ENCODE data around the gene PBX3.

The PBX3 gene

DNA sequence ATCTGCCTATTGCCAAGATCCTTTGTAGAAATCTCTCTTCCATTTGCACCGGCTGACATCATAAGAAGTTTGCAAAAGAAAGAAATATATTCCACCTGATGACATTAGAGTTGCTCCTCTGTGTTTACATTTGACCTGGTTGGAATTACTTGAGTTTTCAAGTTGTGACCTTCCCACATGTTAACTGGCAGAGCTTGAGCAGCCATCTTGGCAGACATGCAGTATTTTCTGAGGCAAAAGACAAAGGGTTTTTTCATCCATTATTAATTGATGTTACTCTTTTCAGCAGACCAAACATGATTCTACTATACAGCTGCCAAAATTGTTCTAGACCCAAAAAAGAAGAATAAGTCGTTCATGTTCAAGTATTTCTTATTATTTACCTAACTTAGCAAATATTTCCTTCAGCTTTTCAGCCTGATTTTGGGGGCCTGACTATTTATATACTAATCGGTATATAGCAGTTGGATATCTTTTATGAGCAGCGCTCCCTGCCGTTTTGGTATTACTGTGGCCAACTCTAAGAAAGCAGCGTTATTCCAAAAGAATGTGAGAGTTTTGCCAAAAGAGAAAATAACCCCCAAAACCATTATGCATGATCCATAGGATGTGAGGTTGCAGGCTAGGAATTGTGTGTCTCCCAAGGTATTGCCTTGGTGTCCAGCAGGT lies 212.9 kb downstream of the PBX3 start:
- H3K4me3 ChIP-seq (ENCODE audit: low read depth, low read length), result no peak overlapping the region
- DNase-seq (ENCODE audit: low read depth), result no peak

DNA sequence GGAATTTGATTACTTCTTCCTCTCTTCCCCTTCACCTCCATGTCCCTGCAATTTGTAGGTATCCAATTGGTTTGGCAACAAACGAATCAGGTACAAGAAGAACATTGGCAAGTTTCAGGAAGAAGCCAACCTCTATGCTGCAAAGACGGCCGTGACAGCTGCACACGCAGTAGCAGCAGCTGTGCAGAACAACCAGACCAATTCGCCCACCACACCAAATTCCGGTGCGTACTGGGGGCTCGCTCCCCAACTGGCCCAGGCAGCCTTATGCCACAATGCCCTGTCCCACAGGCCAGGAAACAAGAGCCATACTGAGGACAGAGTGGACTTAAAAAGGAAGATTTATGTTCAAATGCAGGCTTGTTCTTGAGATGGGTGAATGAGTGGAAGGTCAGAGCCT lies 213.5 kb downstream of the PBX3 start:
- no peak for DNase-seq (ENCODE audit: low read depth)
- H3K4me3 ChIP-seq (ENCODE audit: low read depth, low read length), result no peak overlapping the region

GRCh38 chr9:125961072-125961471 lies 213.9 kb downstream of the PBX3 start:
- no peak for DNase-seq (ENCODE audit: low read depth)

DNA sequence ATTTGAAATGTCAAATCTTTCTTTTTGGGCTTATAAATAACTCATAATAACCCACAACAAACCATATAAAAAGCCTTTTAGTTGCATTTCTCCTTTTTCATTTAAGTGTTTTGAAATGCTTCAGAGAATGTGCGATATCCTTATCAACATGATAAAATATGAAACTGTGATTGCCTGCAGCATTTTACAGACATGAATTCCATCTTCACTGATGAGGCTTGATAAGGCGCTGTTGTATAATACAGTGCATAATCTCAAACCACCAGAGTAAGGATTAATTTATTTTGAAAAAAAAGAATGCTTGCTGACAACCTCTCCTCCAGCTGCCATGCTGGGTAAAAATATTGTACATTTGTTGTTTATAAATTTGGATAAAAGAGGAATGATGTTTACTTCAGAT lies 216.8 kb downstream of the PBX3 start:
- no peak overlapping the region for H3K4me3 ChIP-seq (ENCODE audit: low read depth, low read length)
- no peak for DNase-seq (ENCODE audit: low read depth)

More at GRCh38 chr9:125961072-125961471, 213.9 kb downstream of the PBX3 start:
- H3K4me3 ChIP-seq (ENCODE audit: low read depth, low read length), result no peak overlapping the region

DNA sequence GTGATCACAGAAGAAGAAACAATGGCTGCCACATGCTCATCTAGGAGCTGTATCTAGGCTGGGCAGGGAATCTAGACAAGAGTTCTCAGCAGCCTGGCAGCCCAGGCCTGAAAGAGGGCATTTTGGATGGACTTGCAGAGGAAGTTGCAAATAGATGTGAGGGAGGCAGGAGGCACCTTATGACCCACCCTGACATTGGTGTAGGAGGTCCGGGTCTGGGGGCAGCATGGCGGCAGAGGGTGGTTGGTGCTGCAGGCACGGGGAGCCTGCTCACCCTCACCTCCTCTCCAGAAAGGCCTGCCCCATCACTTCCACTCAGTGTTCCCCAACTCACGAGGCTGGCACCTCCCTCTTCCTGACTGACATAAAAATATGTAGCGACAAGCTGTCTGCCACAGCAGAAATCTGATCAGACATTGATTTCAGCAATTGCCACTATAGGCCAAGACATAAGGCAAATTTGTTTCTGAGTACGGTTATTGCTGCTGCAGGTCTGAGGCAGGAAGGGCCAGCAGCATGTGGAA lies 217.6 kb downstream of the PBX3 start:
- DNase-seq (ENCODE audit: low read depth), result no peak
- H3K4me3 ChIP-seq (ENCODE audit: low read depth, low read length), result no peak overlapping the region

GRCh38 chr9:125965477-125965876 lies 218.3 kb downstream of the PBX3 start:
- H3K4me3 ChIP-seq (ENCODE audit: low read depth, low read length), result no peak overlapping the region
- DNase-seq (ENCODE audit: low read depth), result no peak

- DNase-seq (ENCODE audit: low read depth), result no peak
- no peak overlapping the region for H3K4me3 ChIP-seq (ENCODE audit: low read depth, low read length)
These were observed 219.3 kb downstream of the PBX3 start for GRCh38 chr9:125966466-125966865.

DNA sequence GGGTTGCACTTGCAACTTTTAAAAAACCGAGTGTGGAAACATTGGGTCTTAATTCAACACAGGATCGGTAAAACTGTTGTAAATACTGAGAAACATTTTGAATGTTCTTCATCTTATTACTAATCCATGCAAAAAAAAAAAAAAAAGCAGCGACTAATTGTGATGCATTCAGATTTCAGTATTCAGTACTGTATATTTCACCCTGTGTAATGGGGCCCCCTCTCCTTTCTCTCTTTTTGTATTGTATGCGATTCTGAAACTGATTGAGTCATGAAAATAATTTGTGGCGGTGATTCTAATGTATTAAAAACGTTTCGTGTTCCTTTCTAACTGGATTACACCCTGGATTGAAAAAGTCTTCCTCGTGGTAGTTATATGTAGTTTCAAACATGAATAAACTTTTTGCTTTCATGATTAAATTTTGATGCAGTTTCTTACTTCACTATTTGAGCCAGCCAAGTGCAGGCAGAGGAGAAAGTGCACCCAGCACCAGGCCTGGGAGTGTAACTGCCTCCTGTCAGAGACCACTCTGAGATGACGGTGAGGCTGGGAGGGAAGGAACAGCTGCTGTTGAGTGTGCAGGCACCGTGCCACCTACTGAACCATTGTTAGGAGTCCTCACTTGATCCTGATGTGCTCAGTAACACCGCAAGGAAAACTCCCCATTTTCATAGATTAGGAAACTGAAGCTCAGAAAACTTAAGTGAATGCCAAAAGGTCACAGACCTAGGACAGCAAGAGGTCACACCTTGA lies 220.0 kb downstream of the PBX3 start:
- DNase-seq (ENCODE audit: low read depth), result no peak
- no peak overlapping the region for H3K4me3 ChIP-seq (ENCODE audit: low read depth, low read length)

GRCh38 chr9:125968714-125969374 lies 221.7 kb downstream of the PBX3 start:
- no peak for DNase-seq (ENCODE audit: low read depth)
- no peak overlapping the region for H3K4me3 ChIP-seq (ENCODE audit: low read depth, low read length)

DNA sequence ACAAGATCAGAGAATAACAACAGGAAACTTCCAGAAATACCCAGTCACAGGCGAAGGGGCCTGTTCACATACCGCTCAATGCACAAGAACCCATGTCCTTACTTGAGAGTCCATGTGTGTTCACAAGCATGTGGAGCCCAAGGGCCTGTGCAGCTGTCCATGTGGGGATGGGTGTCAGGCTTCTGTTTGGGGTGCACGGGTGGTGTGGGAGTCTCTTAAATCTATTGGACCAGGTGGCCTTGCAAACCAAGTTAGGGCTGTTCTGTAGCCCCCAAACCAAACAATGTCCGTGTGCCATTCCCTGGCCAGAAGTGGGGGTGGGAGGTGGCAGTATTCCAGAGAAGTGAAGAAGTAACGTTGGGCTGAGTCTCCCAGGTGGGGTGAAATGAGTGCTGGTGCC lies 222.3 kb downstream of the PBX3 start:
- no peak for DNase-seq (ENCODE audit: low read depth)
- no peak overlapping the region for H3K4me3 ChIP-seq (ENCODE audit: low read depth, low read length)

- DNase-seq (ENCODE audit: low read depth), result no peak
- H3K4me3 ChIP-seq (ENCODE audit: low read depth, low read length), result no peak overlapping the region
These were observed 222.7 kb downstream of the PBX3 start for GRCh38 chr9:125969868-125970267.

DNA sequence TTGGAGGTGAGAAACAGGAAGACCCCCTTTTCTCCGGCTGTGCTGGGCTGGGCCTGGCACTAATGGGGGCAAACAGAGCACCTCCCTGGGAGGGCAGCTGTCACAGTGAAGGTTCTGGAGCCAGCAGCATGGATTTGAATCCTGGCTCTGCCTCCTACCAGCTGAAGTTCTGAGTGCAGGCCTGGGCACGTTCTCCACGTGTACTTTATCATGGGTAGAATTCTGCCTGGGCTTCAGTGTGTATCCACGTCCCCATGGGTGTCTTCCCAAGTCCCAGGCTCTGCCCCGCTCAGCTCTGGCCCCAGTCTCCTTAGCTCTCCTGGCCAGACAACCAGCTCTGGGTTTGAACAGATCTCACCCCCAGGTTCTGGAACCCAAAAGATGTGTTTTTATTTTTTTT lies 223.2 kb downstream of the PBX3 start:
- H3K4me3 ChIP-seq (ENCODE audit: low read depth, low read length), result no peak overlapping the region
- no peak for DNase-seq (ENCODE audit: low read depth)

DNA sequence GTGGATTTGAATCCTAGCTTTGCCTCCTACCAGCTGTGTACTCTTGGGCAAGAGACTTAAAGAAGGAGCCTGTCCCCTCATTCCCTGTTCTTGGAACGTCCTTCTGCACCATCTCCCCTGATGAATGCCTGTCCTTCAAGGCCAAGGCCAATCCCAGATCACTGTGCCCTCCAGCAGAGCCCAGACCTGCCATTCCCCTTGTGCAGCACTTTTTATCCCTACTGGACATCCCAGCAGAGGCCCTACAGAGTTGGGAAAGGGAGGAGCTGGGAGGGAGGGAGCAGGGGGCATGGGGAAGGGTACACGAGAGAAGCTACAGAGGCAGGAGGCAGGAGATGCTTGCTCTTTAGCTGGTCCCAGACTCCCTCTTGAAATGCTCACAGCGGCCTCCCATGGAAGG lies 223.9 kb downstream of the PBX3 start:
- no peak overlapping the region for H3K4me3 ChIP-seq (ENCODE audit: low read depth, low read length)

DNA sequence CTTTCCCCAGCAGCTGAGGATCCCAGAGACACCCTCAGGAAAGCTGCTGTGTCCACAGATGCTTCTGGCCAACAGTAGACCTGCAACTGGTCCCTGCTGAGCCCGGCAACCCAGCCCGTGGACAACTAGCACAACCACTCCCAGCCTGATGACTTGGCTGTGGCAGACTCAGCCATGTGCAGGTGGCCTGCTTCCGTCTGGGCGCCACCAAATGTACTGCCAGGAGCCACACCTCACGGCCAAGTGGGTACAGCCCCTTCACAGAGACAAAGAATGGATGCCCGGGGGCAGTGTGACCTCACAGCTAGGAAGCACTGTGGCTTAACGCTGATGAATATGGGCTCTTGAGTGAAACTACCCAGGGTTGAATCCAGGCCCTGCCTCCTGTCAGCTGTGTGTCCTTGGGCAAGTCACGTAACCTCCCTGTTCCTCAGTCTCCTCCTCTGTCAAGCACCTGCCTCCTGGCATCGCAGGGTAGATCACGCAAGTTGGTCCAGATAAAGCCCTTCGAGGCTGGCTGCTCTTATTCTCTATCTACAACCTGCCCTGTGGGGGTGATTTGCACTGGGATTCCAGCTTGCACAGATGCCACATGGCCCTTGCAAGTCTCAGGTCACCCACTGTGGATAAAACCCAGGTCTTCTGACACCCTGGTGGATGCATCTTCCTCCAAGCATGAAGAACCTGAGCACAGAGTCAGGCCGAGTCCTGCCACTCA lies 225.0 kb downstream of the PBX3 start:
- DNase-seq (ENCODE audit: low read depth), result no peak
- H3K4me3 ChIP-seq (ENCODE audit: low read depth, low read length), result no peak overlapping the region

More for the DNA sequence above, 223.9 kb downstream of the PBX3 start:
- DNase-seq (ENCODE audit: low read depth), result no peak

- no peak for DNase-seq (ENCODE audit: low read depth)
These were observed 226.4 kb downstream of the PBX3 start for GRCh38 chr9:125973547-125973946.

GRCh38 chr9:125974705-125975104 lies 227.5 kb downstream of the PBX3 start:
- H3K4me3 ChIP-seq (ENCODE audit: low read depth, low read length), result no peak overlapping the region
- no peak for DNase-seq (ENCODE audit: low read depth)

More at GRCh38 chr9:125973547-125973946, 226.4 kb downstream of the PBX3 start:
- no peak overlapping the region for H3K4me3 ChIP-seq (ENCODE audit: low read depth, low read length)

- no peak for DNase-seq (ENCODE audit: low read depth)
- H3K4me3 ChIP-seq (ENCODE audit: low read depth, low read length), result no peak overlapping the region
These were observed 230.1 kb downstream of the PBX3 start for GRCh38 chr9:125977223-125977622.

GRCh38 chr9:125979383-125979782 lies 232.2 kb downstream of the PBX3 start:
- no peak overlapping the region for H3K4me3 ChIP-seq (ENCODE audit: low read depth, low read length)
- DNase-seq (ENCODE audit: low read depth), result no peak

DNA sequence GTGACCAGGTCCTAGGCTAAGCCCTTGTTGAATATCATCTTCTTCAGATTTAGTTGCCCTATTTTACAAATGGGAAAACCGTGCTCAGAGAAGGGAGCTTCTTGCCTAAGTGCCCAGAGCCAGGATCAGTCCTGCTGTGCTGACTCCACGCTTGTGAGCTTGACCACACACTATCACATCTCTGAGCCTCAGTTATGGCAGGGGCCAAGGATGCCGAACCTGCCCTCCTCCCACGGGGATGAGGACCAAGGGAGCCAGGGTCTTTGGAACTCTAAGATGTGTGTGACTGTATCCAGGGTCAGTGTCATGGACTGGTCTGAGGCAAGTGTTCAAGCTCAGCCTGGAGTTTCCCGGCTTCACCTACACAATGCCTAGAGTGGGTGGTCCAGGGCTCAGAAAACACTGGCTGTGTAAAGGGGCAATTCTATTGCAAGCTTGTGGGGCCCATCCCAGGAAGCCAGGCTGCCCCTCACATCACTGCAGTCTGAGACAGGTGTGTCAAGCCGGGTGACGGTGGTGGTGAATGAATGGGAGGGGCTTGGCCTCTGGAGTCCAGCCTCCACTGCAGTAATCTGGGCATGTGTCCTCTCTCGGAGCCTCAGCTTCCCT lies 235.7 kb downstream of the PBX3 start:
- no peak overlapping the region for H3K4me3 ChIP-seq (ENCODE audit: low read depth, low read length)
- DNase-seq (ENCODE audit: low read depth), result no peak
